GM20000 (cell line): ENCODE results near the gene TRIM66.
A peak's percentile ranks its signal among the peaks of the same experiment; 100 is the strongest.

Experiments
- DNase-seq: peaks from one replicate; pipeline ENCODE4 v3.0.0; 2012; ENCODE audit warnings: low spot score
- CTCF ChIP-seq: IDR thresholded peaks from 2 replicates; pipeline ENCODE4 v1.5.1; 2012; ENCODE audit warnings: mild to moderate bottlenecking, control low read depth; ENCODE audit errors: extremely low read depth, missing control alignments

Gene TRIM66

GRCh38 chr11:8613036-8613435 lies 69.4 kb downstream of the TRIM66 start:
- TF ChIP-seq CTCF, result no peak
- no peak for DNase-seq

GRCh38 chr11:8612522-8612921 lies 69.9 kb downstream of the TRIM66 start:
- no peak for TF ChIP-seq CTCF
- no peak for DNase-seq

DNA sequence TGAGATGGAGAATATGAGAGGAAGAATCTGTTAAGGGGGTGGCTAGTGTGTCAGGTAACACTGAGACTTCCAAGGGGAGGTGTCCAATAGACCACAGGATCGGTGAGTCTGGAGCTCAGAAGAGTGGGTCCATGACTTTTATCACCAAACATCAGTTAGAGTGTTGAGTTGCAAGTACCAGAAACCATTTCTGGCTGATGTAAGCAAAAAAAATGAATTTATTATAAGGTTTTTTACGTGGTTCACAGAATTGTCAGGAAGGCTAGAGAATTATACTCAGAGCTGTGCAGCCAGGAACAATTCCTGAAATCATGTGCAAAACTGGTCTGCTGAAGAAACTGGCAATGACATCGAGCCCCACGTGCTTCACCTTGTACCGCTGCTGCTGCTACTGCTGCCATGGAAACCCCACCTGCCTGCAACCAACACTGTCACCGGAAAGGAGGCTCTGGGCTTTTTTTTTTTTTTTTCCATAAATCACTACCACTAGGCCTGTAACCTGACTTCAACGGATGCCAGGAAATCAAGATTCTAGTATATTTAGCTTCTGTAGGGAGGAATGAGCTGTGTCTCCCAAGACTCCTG lies 71.8 kb downstream of the TRIM66 start:
- DNase-seq, result no peak
- TF ChIP-seq CTCF, result no peak

DNA sequence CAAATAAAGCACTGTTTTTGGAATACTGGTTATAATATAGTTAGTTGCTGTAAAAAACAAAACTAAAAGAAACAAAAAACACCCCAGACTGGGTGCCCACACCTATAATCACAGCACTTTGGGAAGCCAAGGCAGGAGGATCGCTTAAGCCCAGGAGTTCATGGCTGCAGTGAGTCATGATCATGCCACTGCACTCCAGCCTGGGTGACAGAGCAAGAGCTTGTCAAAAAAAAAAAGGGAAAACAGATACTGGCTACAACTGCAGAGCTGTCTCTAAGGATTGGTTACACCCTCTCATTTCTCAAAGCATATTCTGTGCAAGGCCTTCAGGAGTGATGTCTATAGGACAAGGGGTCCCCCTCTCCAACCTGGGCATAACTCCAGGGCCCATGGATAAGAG lies 73.8 kb downstream of the TRIM66 start:
- TF ChIP-seq CTCF, result no peak
- no peak for DNase-seq

GRCh38 chr11:8605971-8606563 lies 76.4 kb downstream of the TRIM66 start:
- no peak for TF ChIP-seq CTCF
- DNase-seq, result no peak

GRCh38 chr11:8604078-8604723 lies 78.3 kb downstream of the TRIM66 start:
- DNase-seq, result peak; percentile 66
- peak; percentile 89 for TF ChIP-seq CTCF

- TF ChIP-seq CTCF, result no peak
- DNase-seq, result no peak
Measured at GRCh38 chr11:8603696-8604077, 78.8 kb downstream of the TRIM66 start.
